Measurements from ENCODE around the gene RNF208.

DNA sequence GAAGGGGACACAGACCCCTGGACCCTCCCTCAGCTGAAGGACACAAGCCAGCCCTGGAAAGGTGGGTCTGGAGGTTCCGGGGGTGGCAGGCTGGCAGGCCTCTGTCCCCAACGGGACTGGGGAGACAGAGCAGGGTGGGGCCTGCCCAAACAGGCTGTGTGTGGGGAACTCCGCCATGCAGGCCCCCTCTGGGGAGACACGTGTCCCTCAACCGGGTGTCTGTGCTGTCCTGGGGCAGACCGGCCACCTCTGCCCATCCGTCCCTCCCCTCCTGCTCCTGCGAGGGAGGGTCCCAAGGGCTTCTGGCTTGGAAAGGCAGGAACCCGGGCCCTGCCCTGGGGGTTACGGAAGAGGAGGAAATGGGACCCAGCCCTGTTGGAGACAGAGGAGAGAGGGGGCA lies 10.1 kb upstream of the RNF208 start:
- TF ChIP-seq EZH2 (IDR thresholded peaks at IDR 0.05), result no peak
- TF ChIP-seq, protein P1, sequence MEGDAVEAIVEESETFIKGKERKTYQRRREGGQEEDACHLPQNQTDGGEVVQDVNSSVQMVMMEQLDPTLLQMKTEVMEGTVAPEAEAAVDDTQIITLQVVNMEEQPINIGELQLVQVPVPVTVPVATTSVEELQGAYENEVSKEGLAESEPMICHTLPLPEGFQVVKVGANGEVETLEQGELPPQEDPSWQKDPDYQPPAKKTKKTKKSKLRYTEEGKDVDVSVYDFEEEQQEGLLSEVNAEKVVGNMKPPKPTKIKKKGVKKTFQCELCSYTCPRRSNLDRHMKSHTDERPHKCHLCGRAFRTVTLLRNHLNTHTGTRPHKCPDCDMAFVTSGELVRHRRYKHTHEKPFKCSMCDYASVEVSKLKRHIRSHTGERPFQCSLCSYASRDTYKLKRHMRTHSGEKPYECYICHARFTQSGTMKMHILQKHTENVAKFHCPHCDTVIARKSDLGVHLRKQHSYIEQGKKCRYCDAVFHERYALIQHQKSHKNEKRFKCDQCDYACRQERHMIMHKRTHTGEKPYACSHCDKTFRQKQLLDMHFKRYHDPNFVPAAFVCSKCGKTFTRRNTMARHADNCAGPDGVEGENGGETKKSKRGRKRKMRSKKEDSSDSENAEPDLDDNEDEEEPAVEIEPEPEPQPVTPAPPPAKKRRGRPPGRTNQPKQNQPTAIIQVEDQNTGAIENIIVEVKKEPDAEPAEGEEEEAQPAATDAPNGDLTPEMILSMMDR (IDR thresholded peaks at IDR 0.05), result no peak
- TF ChIP-seq EZH2phosphoT487 (IDR thresholded peaks at IDR 0.05), result no peak
